Measurements from ENCODE around the gene MSI2. TPM values are rescaled to one million over a fixed set of nuclear protein-coding genes. Genes with fewer than 3 reads are reported as not detected.
A peak's percentile ranks its signal among the peaks of the same experiment; 100 is the strongest.

MSI2 gene
- total and polyA plus RNA-seq, 5 experiments from 2014 or later, result 2.5 to 136 (median 4.9) TPM

- DNase-seq, result no peak
- no peak for ATAC-seq
- H3K27ac Mint-ChIP-seq, result peak overlapping the region in 1 of 10 donors; percentile 30
- H3K4me1 Mint-ChIP-seq, result peaks cover 16 to 35% (median 27%) of the 10 kb centered on the region in 4 donors
- no peaks in the 10 kb centered on the region for H3K27me3 Mint-ChIP-seq
- peak overlapping the region in 1 of 10 donors; percentile 47 for H3K4me3 Mint-ChIP-seq
- peaks cover 5 to 18% (median 13%) of the 10 kb centered on the region in 3 donors for H3K36me3 Mint-ChIP-seq
- POLR2A ChIA-PET, result no interaction called here
- H3K9me3 Mint-ChIP-seq, result no peaks in the 10 kb centered on the region
Observed at GRCh38 chr17:57370619-57371018, 114.3 kb downstream of the MSI2 start.

GRCh38 chr17:57372156-57372555 is 115.8 kb downstream of the MSI2 start:
- Mint-ChIP-seq H3K4me1 (peaks cover 18 to 38% (median 23%) of the 10 kb centered on the region in 4 donors), H3K27me3 (no peaks in the 10 kb centered on the region), H3K27ac (no peak overlapping the region), H3K9me3 (no peaks in the 10 kb centered on the region), H3K36me3 (peaks cover 5 to 18% (median 17%) of the 10 kb centered on the region in 3 donors), H3K4me3 (no peak overlapping the region)
- no peak for ATAC-seq
- POLR2A ChIA-PET, result interaction anchor here (0.6 kb wide), 1 partner anchor 26 kb away, joined by 3 read pairs; no protein-coding TSS in a partner anchor
- DNase-seq, result no peak

GRCh38 chr17:57373048-57373447 is 116.7 kb downstream of the MSI2 start:
- H3K9me3 Mint-ChIP-seq, result no peaks in the 10 kb centered on the region
- H3K27ac Mint-ChIP-seq, result no peak overlapping the region

GRCh38 chr17:57373756-57374155 is 117.4 kb downstream of the MSI2 start:
- POLR2A ChIA-PET, result interaction anchor here (0.9 kb wide), 1 partner anchor 15 kb away, joined by 3 read pairs; no protein-coding TSS in a partner anchor
- peaks cover 17 to 31% (median 24%) of the 10 kb centered on the region in 4 donors for H3K4me1 Mint-ChIP-seq

More at GRCh38 chr17:57373048-57373447, 116.7 kb downstream of the MSI2 start:
- DNase-seq (no peak), ATAC-seq (no peak)
- Mint-ChIP-seq H3K4me3 (no peak overlapping the region), H3K36me3 (peaks cover 5 to 18% (median 17%) of the 10 kb centered on the region in 3 donors), H3K27me3 (no peaks in the 10 kb centered on the region), H3K4me1 (peaks cover 18 to 32% (median 25%) of the 10 kb centered on the region in 4 donors)
- POLR2A ChIA-PET, result interaction anchor here (0.6 kb wide), 2 partner anchors 27 to 777 kb away, joined by 3 to 4 read pairs; no protein-coding TSS in a partner anchor

GRCh38 chr17:57375040-57375769 is 118.9 kb downstream of the MSI2 start:
- POLR2A ChIA-PET, result no interaction called here
- Mint-ChIP-seq H3K4me3 (no peak overlapping the region), H3K27me3 (no peaks in the 10 kb centered on the region), H3K9me3 (no peaks in the 10 kb centered on the region), H3K4me1 (peaks cover 19 to 34% (median 25%) of the 10 kb centered on the region in 4 donors), H3K36me3 (peaks cover 5 to 22% (median 21%) of the 10 kb centered on the region in 3 donors), H3K27ac (peak overlapping the region in 2 of 10 donors; percentile 15 to 57)
- no peak for ATAC-seq
- no peak for DNase-seq

More at GRCh38 chr17:57373756-57374155, 117.4 kb downstream of the MSI2 start:
- Mint-ChIP-seq H3K36me3 (peaks cover 5 to 18% (median 17%) of the 10 kb centered on the region in 3 donors), H3K4me3 (no peak overlapping the region), H3K27ac (no peak overlapping the region), H3K9me3 (no peaks in the 10 kb centered on the region), H3K27me3 (no peaks in the 10 kb centered on the region)
- ATAC-seq, result no peak
- no peak for DNase-seq

GRCh38 chr17:57375770-57376225 is 119.5 kb downstream of the MSI2 start:
- Mint-ChIP-seq H3K27me3 (no peaks in the 10 kb centered on the region), H3K4me1 (peaks cover 19 to 34% (median 27%) of the 10 kb centered on the region in 4 donors), H3K27ac (peak overlapping the region in 3 of 10 donors; percentile 24 to 57 (median 41)), H3K9me3 (no peaks in the 10 kb centered on the region), H3K4me3 (no peak overlapping the region), H3K36me3 (peaks cover 5 to 22% (median 21%) of the 10 kb centered on the region in 3 donors)
- DNase-seq (no peak), ATAC-seq (no peak)
- POLR2A ChIA-PET, result no interaction called here

- Mint-ChIP-seq H3K4me1 (peaks cover 21 to 42% (median 32%) of the 10 kb centered on the region in 4 donors), H3K27ac (no peak overlapping the region), H3K9me3 (peaks cover 0 to 2% (median 0%) of the 10 kb centered on the region in 9 donors), H3K27me3 (no peaks in the 10 kb centered on the region), H3K36me3 (peaks cover 10 to 23% (median 20%) of the 10 kb centered on the region in 3 donors), H3K4me3 (no peak overlapping the region)
- POLR2A ChIA-PET, result no interaction called here
- DNase-seq, result no peak
- ATAC-seq, result no peak
Observed at GRCh38 chr17:57377094-57377493, 120.8 kb downstream of the MSI2 start.

GRCh38 chr17:57379237-57379894 is 123.0 kb downstream of the MSI2 start:
- Mint-ChIP-seq H3K36me3 (peaks cover 16 to 25% (median 25%) of the 10 kb centered on the region in 3 donors), H3K9me3 (peaks cover 0 to 19% (median 4%) of the 10 kb centered on the region in 9 donors), H3K4me1 (peaks cover 21 to 42% (median 35%) of the 10 kb centered on the region in 4 donors), H3K4me3 (peak overlapping the region in 5 of 10 donors; percentile 3 to 37 (median 22)), H3K27ac (peak overlapping the region in 9 of 10 donors; percentile 36 to 74 (median 60)), H3K27me3 (no peaks in the 10 kb centered on the region)
- ATAC-seq, result peak in 1 of 2 donors; percentile 27
- POLR2A ChIA-PET, result no interaction called here
- DNase-seq, result no peak

- peaks cover 0 to 25% (median 9%) of the 10 kb centered on the region in 9 donors for H3K9me3 Mint-ChIP-seq
- ATAC-seq, result no peak
- peak overlapping the region in 5 of 10 donors; percentile 36 to 62 (median 41) for H3K27ac Mint-ChIP-seq
- DNase-seq, result no peak
- H3K36me3 Mint-ChIP-seq, result peaks cover 22 to 30% (median 28%) of the 10 kb centered on the region in 3 donors
- H3K4me1 Mint-ChIP-seq, result peaks cover 26 to 44% (median 34%) of the 10 kb centered on the region in 4 donors
- POLR2A ChIA-PET, result no interaction called here
- H3K27me3 Mint-ChIP-seq, result no peaks in the 10 kb centered on the region
- H3K4me3 Mint-ChIP-seq, result peak overlapping the region in 2 of 10 donors; percentile 22 to 33
Observed at GRCh38 chr17:57379895-57380434, 123.6 kb downstream of the MSI2 start.

GRCh38 chr17:57381498-57381897 is 125.2 kb downstream of the MSI2 start:
- Mint-ChIP-seq H3K36me3 (peaks cover 34 to 40% (median 37%) of the 10 kb centered on the region in 3 donors), H3K27me3 (no peaks in the 10 kb centered on the region), H3K4me3 (peak overlapping the region in 1 of 10 donors; percentile 30), H3K27ac (no peak overlapping the region), H3K9me3 (peaks cover 0 to 40% (median 21%) of the 10 kb centered on the region in 9 donors), H3K4me1 (peaks cover 22 to 39% (median 31%) of the 10 kb centered on the region in 4 donors)
- no peak for ATAC-seq
- POLR2A ChIA-PET, result no interaction called here
- DNase-seq, result no peak

- no peak overlapping the region for H3K4me3 Mint-ChIP-seq
- H3K4me1 Mint-ChIP-seq, result peaks cover 16 to 42% (median 19%) of the 10 kb centered on the region in 4 donors
- ATAC-seq, result no peak
- peaks cover 7 to 60% (median 30%) of the 10 kb centered on the region in 9 donors for H3K9me3 Mint-ChIP-seq
- no peaks in the 10 kb centered on the region for H3K27me3 Mint-ChIP-seq
- DNase-seq, result no peak
- no peak overlapping the region for H3K27ac Mint-ChIP-seq
- POLR2A ChIA-PET, result no interaction called here
- peaks cover 44 to 57% (median 57%) of the 10 kb centered on the region in 3 donors for H3K36me3 Mint-ChIP-seq
Observed at GRCh38 chr17:57384219-57384618, 127.9 kb downstream of the MSI2 start.

GRCh38 chr17:57385975-57386374 is 129.7 kb downstream of the MSI2 start:
- peaks cover 12 to 31% (median 19%) of the 10 kb centered on the region in 4 donors for H3K4me1 Mint-ChIP-seq
- peaks cover 7 to 69% (median 32%) of the 10 kb centered on the region in 9 donors for H3K9me3 Mint-ChIP-seq
- POLR2A ChIA-PET, result no interaction called here
- peaks cover 46 to 72% (median 57%) of the 10 kb centered on the region in 3 donors for H3K36me3 Mint-ChIP-seq
- H3K27ac Mint-ChIP-seq, result peak overlapping the region in 1 of 10 donors; percentile 20
- DNase-seq, result no peak
- ATAC-seq, result no peak
- no peak overlapping the region for H3K4me3 Mint-ChIP-seq
- no peaks in the 10 kb centered on the region for H3K27me3 Mint-ChIP-seq
